ENCODE results near the gene FYB2. TPM values are rescaled to one million over a fixed set of nuclear protein-coding genes. Genes with fewer than 3 reads are reported as not detected.

Gene FYB2
- total and polyA plus RNA-seq, 8 donors: 0.44 to 6.3 (median 1.5) TPM

DNA sequence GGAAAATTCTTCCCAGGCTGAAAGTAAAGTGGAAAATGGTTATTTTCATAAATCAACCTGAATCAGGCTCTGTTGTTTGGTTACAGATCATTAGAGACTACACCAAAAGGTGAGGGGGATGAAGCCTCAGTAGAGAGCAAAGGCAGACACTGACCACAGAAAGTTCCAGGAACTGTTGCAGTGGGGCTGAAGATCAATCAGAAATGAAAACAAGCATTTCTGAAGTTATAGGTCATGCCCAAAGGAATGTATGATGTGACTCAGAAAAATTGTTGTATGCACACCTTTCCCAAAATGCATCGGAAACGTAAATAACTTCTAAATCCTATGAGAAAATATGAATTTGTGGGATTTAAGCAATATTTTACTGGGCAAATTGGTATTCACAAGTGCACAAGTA lies 63.3 kb downstream of the FYB2 start:
- no peak overlapping the region for H3K27ac ChIP-seq
- no peak overlapping the region for H3K4me3 ChIP-seq
- H3K27me3 ChIP-seq: no peaks in the 10 kb centered on the region
- H3K36me3 ChIP-seq: no peaks in the 10 kb centered on the region
- TF ChIP-seq CTCF (IDR thresholded peaks at IDR 0.05): no peak
- FAIRE-seq: no peak
- 93 to 94% methylated on average over 2 of the region's 2 CpGs for WGBS, 2 donors
- intact Hi-C loops (cut with DNase I): no loop called here
- no peaks in the 10 kb centered on the region for H3K4me1 ChIP-seq
- ATAC-seq: no peak
- H3K9me3 ChIP-seq: no peaks in the 10 kb centered on the region
- no peak for DNase-seq

DNA sequence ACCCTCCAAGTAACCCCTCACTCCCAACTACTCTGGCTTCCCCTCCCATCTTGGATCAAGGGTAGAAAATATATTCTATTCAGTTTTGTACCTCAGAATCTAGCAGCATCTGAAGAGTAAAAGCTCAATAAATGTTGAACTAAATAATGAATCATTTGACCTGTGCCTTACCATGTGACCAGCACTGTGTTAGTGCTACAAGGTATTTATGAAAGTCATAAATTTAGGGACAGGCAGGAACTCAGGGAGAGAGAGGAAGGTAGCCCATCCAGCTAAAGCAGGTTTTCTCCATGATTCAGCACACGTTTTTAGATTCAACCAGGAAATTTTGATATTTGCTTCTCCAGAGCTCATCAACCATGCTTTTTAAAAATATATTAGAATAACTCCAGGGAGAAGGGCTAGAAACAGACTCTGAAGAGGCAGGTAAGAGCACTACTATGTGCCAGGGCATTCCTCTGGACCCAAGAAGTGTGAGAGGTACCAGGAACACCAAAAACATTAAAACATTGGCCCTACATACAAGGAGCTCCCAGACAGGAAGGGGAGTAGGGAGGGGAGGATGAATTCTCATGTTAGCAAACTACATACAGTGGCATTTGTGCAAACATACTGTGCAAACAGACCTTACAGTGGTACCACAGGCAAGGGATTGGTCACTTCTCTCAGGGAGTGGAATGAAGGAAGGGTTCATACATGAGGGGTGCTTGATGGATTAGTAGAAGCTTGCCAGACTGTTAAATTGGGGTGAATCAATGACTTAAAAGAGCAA lies 64.3 kb downstream of the FYB2 start:
- no peak for DNase-seq
- Histone ChIP-seq H3K36me3 (no peaks in the 10 kb centered on the region), H3K27ac (no peak overlapping the region), H3K27me3 (no peaks in the 10 kb centered on the region), H3K9me3 (no peaks in the 10 kb centered on the region), H3K4me3 (no peak overlapping the region), H3K4me1 (no peaks in the 10 kb centered on the region)
- TF ChIP-seq CTCF (IDR thresholded peaks at IDR 0.05): no peak
- intact Hi-C loops (cut with DNase I): no loop called here
- WGBS, 2 donors: 38 to 46% methylated on average over 1 of the region's 1 CpG
- no peak for FAIRE-seq
- ATAC-seq: no peak

DNA sequence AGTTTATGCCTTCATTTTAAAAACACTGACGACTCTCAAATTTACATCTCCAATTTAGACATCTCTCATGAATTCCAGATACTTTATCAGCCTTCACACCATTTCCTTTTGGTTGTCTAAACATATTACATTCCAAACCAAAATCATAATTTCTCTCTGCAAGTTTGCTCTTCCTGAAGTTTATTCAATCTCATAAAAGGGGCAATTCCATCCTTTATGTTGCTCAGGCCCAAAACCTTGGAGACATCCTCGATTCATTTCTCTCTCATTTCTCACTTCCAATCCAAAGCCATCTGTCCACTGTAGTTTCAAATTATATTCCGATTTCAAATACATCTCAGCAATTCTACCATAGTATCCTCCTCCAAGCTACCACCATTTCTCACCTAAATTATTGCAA lies 74.0 kb downstream of the FYB2 start:
- FAIRE-seq: no peak
- 75 to 78% methylated on average over 3 of the region's 3 CpGs for WGBS, 2 donors
- no peak overlapping the region for H3K4me3 ChIP-seq
- no peaks in the 10 kb centered on the region for H3K36me3 ChIP-seq
- H3K9me3 ChIP-seq: no peaks in the 10 kb centered on the region
- H3K27me3 ChIP-seq: no peaks in the 10 kb centered on the region
- no peaks in the 10 kb centered on the region for H3K4me1 ChIP-seq
- ATAC-seq: no peak
- no peak overlapping the region for H3K27ac ChIP-seq
- no peak for DNase-seq
- intact Hi-C loops (cut with DNase I): no loop called here
- TF ChIP-seq CTCF (IDR thresholded peaks at IDR 0.05): no peak

DNA sequence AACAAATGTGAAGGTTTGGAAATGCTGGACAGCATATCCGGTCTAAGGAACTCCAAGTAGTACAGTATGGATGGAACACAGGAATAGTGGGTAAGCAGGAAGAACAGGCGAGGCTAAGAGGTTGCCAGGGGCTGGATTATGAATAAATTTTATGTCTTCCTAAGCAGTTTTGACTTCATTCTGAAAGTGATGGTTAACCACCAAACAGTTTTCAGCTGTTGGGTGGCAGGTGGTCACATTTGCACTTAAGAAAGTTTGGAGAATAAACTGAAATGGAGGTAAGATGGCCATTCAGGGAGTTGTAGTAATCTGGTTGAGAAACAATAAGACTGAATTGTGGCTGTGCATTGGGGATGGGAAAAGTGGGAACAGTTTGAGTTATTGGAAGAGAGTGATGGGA lies 90.2 kb downstream of the FYB2 start:
- no peak for DNase-seq
- H3K36me3 ChIP-seq: no peaks in the 10 kb centered on the region
- H3K27ac ChIP-seq: no peak overlapping the region
- H3K27me3 ChIP-seq: no peaks in the 10 kb centered on the region
- no peak for ATAC-seq
- no peaks in the 10 kb centered on the region for H3K4me1 ChIP-seq
- TF ChIP-seq CTCF (IDR thresholded peaks at IDR 0.05): no peak
- H3K4me3 ChIP-seq: no peak overlapping the region
- H3K9me3 ChIP-seq: no peaks in the 10 kb centered on the region
- intact Hi-C loops (cut with DNase I): no loop called here
- 78 to 95% methylated on average over 2 of the region's 2 CpGs for WGBS, 2 donors
- FAIRE-seq: no peak

GRCh38 chr1:56726706-56727105 lies 92.5 kb downstream of the FYB2 start:
- DNase-seq: no peak
- Histone ChIP-seq H3K36me3 (no peaks in the 10 kb centered on the region), H3K4me3 (no peak overlapping the region), H3K27me3 (no peaks in the 10 kb centered on the region), H3K27ac (no peak overlapping the region), H3K9me3 (no peaks in the 10 kb centered on the region), H3K4me1 (no peaks in the 10 kb centered on the region)
- no peak for FAIRE-seq
- no peak for ATAC-seq
- intact Hi-C loops (cut with DNase I): no loop called here
- no peak for TF ChIP-seq CTCF (IDR thresholded peaks at IDR 0.05)
